HL-60 (cell line): ENCODE measurements around the gene ESRRB.

Experiments
- CTCF ChIP-seq: IDR thresholded peaks from one replicate; pipeline ENCODE4 v1.5.1; 2011; ENCODE audit warnings: low read length, control low read depth, inconsistent platforms; ENCODE audit not compliant: insufficient read depth
- GABPA ChIP-seq: IDR thresholded peaks from 2 replicates; pipeline ENCODE4 v1.6.1; 2012; ENCODE audit warnings: low read depth
- POLR2AphosphoS5 ChIP-seq: IDR thresholded peaks from 2 replicates; pipeline ENCODE4 v1.6.1; 2012; ENCODE audit warnings: low read depth
- REST ChIP-seq: IDR thresholded peaks from 2 replicates; pipeline ENCODE4 v1.6.1; 2012; ENCODE audit warnings: low read depth; ENCODE audit not compliant: insufficient replicate concordance
- SPI1 ChIP-seq: IDR thresholded peaks from 2 replicates; pipeline ENCODE4 v1.6.1; 2012; ENCODE audit warnings: low read depth, mild to moderate bottlenecking, borderline replicate concordance

- TF ChIP-seq CTCF (no peak), REST (no peak), POLR2AphosphoS5 (no peak), GABPA (no peak), SPI1 (peak; percentile 49; the same call in 1 of the 2 replicates)
Measured at GRCh38 chr14:76376878-76377734, 1.2 kb downstream of the ESRRB start.
